NCI-H2029 (cell line): Measurements from ENCODE around the gene CASKIN2.

ENCODE experiments used
- DNase-seq: peaks from one replicate; lab custom pipeline; 2025; lab: John Stamatoyannopoulos, UW

CASKIN2 gene

GRCh38 chr17:75503976-75504346 lies 11.4 kb downstream of the CASKIN2 start:
- DNase-seq: no peak

GRCh38 chr17:75503337-75503950 lies 11.9 kb downstream of the CASKIN2 start:
- no peak for DNase-seq

GRCh38 chr17:75502721-75503329 lies 12.5 kb downstream of the CASKIN2 start:
- DNase-seq: no peak

GRCh38 chr17:75502072-75502720 lies 13.1 kb downstream of the CASKIN2 start:
- no peak for DNase-seq

- DNase-seq: no peak
Observed at GRCh38 chr17:75501378-75502071, 13.8 kb downstream of the CASKIN2 start.

GRCh38 chr17:75500419-75501216 lies 14.7 kb downstream of the CASKIN2 start:
- no peak for DNase-seq

GRCh38 chr17:75499313-75500022 lies 15.9 kb downstream of the CASKIN2 start:
- no peak for DNase-seq

GRCh38 chr17:75498726-75499213 lies 16.6 kb downstream of the CASKIN2 start:
- no peak for DNase-seq

GRCh38 chr17:75498039-75498725 lies 17.2 kb downstream of the CASKIN2 start:
- no peak for DNase-seq

GRCh38 chr17:75496005-75496404 lies 19.3 kb downstream of the CASKIN2 start:
- no peak for DNase-seq

GRCh38 chr17:75494326-75494877 lies 20.9 kb downstream of the CASKIN2 start:
- no peak for DNase-seq

GRCh38 chr17:75493476-75494129 lies 21.7 kb downstream of the CASKIN2 start:
- DNase-seq: no peak

GRCh38 chr17:75492555-75493168 lies 22.7 kb downstream of the CASKIN2 start:
- no peak for DNase-seq

- DNase-seq: no peak
Observed at GRCh38 chr17:75491680-75492079, 23.7 kb downstream of the CASKIN2 start.

GRCh38 chr17:75490953-75491649 lies 24.2 kb downstream of the CASKIN2 start:
- DNase-seq: no peak

- no peak for DNase-seq
Observed at GRCh38 chr17:75490173-75490743, 25.1 kb downstream of the CASKIN2 start.

GRCh38 chr17:75489511-75489955 lies 25.8 kb downstream of the CASKIN2 start:
- DNase-seq: no peak
